RKO (cell line): ENCODE data around the gene ARID4B.
"Not testable (repeated sequence)": the region's sequence is repeated elsewhere in the genome, so short reads cannot be mapped to it uniquely, and the experiment has no call there.

ENCODE experiments used
- DNase-seq: peaks from one replicate; pipeline ENCODE4 v3.0.0-alpha.2; 2016; ENCODE audit warnings: low spot score

ARID4B gene

DNA sequence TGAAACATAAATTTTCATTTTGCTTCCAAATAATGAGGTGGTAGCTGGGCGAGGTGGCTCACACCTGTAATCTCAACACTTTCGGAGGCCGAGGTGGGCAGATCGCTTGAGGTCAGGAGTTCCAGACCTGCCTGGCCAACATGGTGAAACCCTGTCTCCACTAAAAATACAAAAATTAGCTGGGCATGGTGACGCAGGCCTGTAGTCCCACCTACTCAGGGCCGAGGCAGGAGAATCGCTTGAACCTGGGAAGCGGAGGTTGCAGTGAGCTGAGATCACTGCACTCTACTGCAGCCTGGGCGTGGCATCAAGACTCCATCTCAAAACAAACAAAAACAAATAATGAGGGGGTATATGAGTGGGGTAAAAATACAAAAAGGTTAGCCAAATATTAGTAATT is 168.0 kb downstream of the ARID4B start:
- peak; percentile 38 for DNase-seq

DNA sequence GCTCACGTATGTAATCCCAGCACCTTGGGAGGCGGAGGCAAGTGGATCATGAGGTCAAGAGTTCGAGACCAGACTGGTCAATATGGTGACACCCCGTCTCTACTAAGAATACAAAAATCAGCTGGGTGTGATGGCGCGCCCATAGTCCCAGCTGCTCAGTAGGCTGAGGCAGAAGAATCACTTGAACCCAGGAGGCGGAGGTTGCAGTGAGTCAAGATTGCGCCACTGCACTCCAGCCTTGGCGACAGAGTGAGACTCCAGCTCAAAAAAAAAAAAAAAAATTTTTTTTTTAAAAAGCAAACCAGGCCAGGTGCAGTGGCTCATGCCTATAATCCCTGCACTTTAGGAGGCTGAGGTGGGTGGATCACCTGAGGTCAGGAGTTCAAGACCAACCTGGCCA is 168.7 kb downstream of the ARID4B start:
- not testable (repeated sequence) for DNase-seq

DNA sequence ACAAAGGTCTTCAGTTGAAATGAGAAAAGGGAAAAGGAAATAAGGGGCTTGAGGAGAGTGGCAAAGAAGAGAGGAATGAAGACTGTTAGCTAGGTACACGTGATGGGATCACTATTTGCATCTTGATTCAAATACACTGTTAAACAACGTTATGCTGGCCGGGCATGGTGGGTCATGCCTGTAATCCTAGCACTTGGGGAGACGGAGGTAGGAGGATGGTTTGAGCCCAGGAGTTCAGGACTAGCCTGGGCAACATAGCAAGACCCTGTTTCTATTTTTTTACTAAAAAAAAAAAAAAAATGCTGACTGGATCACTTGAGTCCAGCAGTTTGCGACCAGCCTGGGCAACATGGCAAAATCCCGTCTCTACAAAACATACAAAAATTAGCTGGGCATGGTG is 169.3 kb downstream of the ARID4B start:
- DNase-seq, result no peak

- no peak for DNase-seq
These were observed 170.8 kb downstream of the ARID4B start for GRCh38 chr1:235157150-235157549.

DNA sequence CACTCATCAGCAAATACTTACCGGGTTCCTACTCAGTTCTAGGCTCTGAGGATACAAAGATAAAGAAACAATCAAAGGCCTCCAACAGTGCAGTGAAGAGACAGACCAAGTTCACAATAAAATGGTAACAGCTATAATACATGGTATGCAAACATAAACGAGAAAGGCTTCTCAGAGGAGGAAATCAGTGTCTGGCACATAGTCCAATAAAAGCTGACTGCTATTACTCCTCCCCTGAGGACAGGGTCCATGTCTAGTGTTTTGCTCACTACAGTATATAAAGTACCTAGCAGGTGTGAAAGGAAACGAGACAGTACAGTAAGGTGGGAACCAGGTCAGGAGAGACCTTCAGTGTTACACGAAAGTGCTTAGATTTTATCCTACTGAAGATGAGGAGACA is 171.2 kb downstream of the ARID4B start:
- DNase-seq, result no peak

GRCh38 chr1:235156265-235156664 is 171.7 kb downstream of the ARID4B start:
- peak; percentile 49 for DNase-seq

- DNase-seq, result no peak
These were observed 175.7 kb downstream of the ARID4B start for GRCh38 chr1:235152235-235152634.

- DNase-seq, result no peak
These were observed 176.9 kb downstream of the ARID4B start for GRCh38 chr1:235151033-235151432.

DNA sequence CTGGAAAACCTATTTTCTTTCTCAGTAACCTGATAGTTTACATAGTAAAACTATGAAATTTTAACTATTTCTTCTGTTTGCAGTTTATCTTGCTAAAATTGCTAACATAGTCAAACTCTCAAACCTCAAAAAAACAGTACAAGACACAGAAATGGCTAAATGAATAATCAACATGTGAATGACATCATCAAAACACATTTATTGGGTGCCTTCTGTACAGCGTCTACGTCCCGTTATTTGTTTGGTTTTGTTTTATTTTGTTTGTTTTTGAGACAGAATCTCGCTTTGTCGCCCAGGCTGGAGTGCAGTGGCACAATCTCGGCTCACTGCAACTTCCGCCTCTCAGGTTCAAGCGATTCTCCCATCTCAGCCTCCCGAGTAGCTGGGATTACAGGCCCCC is 178.2 kb downstream of the ARID4B start:
- DNase-seq, result no peak

GRCh38 chr1:235147269-235147668 is 180.7 kb downstream of the ARID4B start:
- no peak for DNase-seq

DNA sequence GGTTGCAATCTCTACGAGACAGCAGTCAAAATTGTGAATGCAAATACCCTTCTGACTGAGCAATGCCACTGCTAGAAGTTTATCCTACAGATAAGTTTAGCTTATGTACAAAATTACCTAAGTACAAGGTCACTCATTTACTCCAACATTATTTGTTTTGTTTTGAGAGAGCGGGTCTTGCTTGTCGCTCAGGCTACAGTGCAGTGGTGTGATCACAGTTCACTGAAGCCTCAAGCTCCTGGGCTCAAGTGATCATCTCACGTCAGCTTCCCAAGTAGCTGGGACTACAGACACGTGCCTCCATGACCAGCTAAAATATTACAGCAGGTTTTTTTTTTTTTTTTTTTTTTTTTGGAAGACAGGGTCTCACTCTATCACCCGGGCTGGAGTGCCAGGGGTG is 182.3 kb downstream of the ARID4B start:
- DNase-seq, result no peak

- no peak for DNase-seq
These were observed 185.0 kb downstream of the ARID4B start for GRCh38 chr1:235142991-235143390.

DNA sequence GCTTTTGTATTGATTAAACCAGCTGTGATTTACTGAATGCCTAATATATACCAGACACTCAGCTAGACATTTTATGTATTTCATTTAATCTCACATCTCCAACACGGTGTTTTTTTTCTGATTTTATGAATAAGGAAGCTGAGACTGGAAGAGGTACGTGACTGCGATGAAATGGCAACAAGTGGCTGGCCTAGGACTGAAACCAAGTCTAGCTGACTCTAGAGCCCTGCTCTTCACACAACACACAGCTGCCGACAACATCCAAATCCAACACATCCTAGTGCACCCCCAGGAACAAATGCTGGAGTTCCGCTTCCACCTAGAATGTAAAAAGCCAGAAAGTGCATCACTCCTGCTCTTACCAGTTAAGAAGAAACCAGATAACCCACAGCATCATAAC is 188.7 kb downstream of the ARID4B start:
- DNase-seq, result no peak

- DNase-seq, result no peak
These were observed 189.2 kb downstream of the ARID4B start for GRCh38 chr1:235138821-235139220.

GRCh38 chr1:235136111-235136510 is 191.9 kb downstream of the ARID4B start:
- no peak for DNase-seq

GRCh38 chr1:235134171-235134570 is 193.8 kb downstream of the ARID4B start:
- DNase-seq, result no peak

DNA sequence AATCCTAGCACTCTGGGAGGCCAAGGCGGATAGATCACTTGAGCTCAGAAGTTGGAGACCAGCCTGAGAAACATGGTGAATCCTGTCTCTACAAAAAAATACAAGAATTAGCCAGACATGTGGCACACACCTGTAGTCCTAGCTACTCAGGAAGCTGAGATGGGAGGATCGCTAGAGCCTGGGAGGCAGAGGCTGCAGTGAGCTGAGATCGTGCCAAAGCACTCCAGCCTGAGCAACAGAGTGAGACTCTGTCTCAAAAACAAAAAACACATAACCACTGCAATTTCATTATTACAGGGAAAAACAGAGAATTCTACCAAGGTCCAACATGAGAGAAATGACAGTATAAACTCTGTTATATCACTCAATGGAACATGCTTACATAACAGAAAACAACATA is 194.9 kb downstream of the ARID4B start:
- DNase-seq, result no peak

GRCh38 chr1:235131961-235132360 is 196.0 kb downstream of the ARID4B start:
- no peak for DNase-seq

- no peak for DNase-seq
These were observed 197.2 kb downstream of the ARID4B start for GRCh38 chr1:235130766-235131270.

GRCh38 chr1:235129774-235130570 is 198.0 kb downstream of the ARID4B start:
- DNase-seq, result no peak

DNA sequence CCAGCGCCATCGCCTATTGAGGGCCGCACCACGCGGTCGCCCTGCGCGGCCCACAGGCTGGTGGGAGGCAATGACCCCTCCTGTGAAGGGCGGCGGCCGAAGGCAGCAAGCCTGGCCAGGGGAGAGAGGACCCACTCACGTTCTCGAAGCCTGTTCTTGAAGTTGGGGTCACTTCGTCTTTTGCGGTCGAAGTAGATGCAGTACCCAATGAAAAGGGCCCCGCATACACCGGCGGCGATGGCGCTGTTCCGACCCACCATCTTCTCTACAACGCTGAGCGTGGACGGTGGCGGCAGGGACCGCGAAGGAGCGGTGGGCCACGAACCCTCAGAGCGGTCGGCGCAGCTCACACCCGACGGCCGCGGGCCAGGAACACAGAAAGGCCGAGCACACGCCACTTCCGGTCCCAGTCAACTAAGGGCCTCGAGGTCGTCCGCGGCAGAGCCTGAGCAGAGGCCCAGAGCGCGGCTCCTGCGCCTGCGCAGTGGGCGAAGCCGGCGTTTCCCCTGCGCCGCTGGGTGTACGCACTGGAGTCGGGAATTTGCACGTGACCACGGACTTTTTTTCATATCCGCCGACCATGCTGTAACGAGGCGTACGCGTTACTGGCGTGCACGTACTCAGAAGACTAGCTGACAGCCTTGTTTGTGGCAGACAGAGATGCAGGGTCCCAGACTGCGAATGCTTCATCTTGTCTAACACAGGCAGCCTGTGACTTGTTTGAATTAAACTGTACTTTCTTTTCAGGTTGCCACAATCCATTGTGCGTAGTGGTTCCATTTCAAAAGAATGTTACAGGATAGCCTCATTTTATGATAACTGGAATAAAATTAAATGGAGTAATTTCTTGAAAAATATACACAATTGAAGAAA is 199.3 kb downstream of the ARID4B start, which contains the start of gene TOMM20:
TSS of gene TOMM20 (minus strand) at position 382 of the 873 bp plus-strand sequence. CDS start at position 260, 122 bp downstream.
- peak; percentile 99 for DNase-seq

DNA sequence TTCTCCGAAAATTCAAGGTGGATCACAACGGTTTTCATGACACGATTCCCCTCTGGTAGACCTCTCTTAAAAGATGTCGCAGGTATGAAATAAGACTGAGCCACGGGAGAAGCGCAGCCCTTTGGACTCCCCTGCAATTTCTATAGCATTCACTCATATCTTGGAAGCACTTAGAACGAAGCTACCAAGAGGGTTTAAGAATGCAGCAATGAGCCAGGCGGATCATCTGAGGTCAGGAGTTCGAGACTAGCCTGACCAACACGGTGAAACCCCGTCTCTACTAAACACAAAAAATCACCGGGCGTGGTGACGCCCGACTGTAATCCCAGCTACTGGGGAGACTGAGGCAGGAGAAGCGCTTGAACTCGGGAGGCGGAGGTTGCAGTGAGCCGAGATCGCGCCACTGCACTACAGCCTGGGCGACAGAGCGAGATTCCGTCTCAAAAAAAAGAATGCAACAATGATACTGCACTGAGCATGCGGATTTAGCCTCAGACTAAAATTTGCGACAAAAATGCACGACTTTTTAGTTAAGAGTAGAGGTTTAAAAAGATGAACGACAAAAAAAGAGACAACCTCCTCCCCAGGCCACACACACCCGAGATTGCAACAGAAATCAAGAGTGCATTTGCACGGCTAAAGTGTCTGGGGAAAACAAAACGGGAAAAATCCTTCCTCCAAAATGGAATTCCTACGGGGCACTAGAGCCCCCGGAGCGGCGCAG is 200.1 kb downstream of the ARID4B start:
- peak; percentile 56 for DNase-seq
